PC-9 (cell line): ENCODE results near the gene PPHLN1. TPM values are rescaled to one million over a fixed set of nuclear protein-coding genes. Genes with fewer than 3 reads are reported as not detected.

Source experiments
- BruUV-seq: library from RNA; stranded (reverse); fragments of 400-500 nt; replicated peaks from 2 replicates; lab custom pipeline; 2021; lab: Mats Ljungman, UMichigan
- CTCF ChIA-PET: fragments of 300-600 bp; sonication (Branson Sonifier 250); formaldehyde crosslinking; loops from one replicate; lab custom pipeline; 2022; ENCODE audit warnings: antibody characterized with exemption; lab: Charles Lee
- POLR2A ChIA-PET: fragments of 300-600 bp; sonication (Branson Sonifier 250); formaldehyde crosslinking; loops from one replicate; lab custom pipeline; 2022; ENCODE audit warnings: antibody characterized with exemption; ENCODE audit not compliant: unreplicated experiment; lab: Charles Lee
- DNase-seq, 2 experiments: peaks; one replicate each; pipeline versions ENCODE4 v3.0.0 to v3.0.0-alpha.2; 2015 to 2022; ENCODE audit warnings: mixed read lengths in 1 of 2
- H2AFZ ChIP-seq: fragments of 200-600 bp; sonication (generic); 2 replicates; pipeline ENCODE4 v1.8.1; 2017; ENCODE audit warnings: antibody characterized with exemption
- H3F3A ChIP-seq: fragments of 200-600 bp; sonication (generic); 2 replicates; pipeline ENCODE4 v1.8.1; 2017; ENCODE audit warnings: antibody characterized with exemption, mild to moderate bottlenecking, low read depth; ENCODE audit not compliant: insufficient read depth
- H3K27ac ChIP-seq: fragments of 200-600 bp; sonication (generic); 2 replicates; pipeline ENCODE4 v1.6.1; 2016; ENCODE audit warnings: mixed run types
- H3K27me3 ChIP-seq: fragments of 200-600 bp; sonication (generic); 2 replicates; pipeline ENCODE4 v1.6.1; 2016; ENCODE audit warnings: low read depth, mixed run types; ENCODE audit not compliant: insufficient read depth
- H3K36me3 ChIP-seq: fragments of 200-600 bp; sonication (generic); 2 replicates; pipeline ENCODE4 v1.6.1; 2016; ENCODE audit warnings: low read depth, mixed run types
- H3K4me1 ChIP-seq: fragments of 200-600 bp; sonication (generic); replicated peaks from 2 replicates; pipeline ENCODE4 v1.6.1; 2016; ENCODE audit warnings: mixed run types; ENCODE audit not compliant: insufficient read depth
- H3K4me2 ChIP-seq: fragments of 200-600 bp; sonication (generic); 2 replicates; pipeline ENCODE4 v1.6.1; 2017; ENCODE audit warnings: mixed run types
- H3K4me3 ChIP-seq: fragments of 200-600 bp; sonication (generic); 2 replicates; pipeline ENCODE4 v1.6.1; 2016; ENCODE audit warnings: mixed run types
- H3K79me2 ChIP-seq: fragments of 200-600 bp; sonication (generic); 2 replicates; pipeline ENCODE4 v1.6.1; 2017; ENCODE audit warnings: low read depth, mixed run types
- H3K9me2 ChIP-seq: fragments of 200-600 bp; sonication (generic); 2 replicates; pipeline ENCODE4 v1.8.1; 2017; ENCODE audit warnings: mild to moderate bottlenecking; ENCODE audit not compliant: insufficient read depth
- H3K9me3 ChIP-seq: fragments of 200-600 bp; sonication (generic); 2 replicates; pipeline ENCODE4 v1.8.1; 2016; ENCODE audit warnings: low read depth; ENCODE audit not compliant: insufficient read depth
- H4K20me1 ChIP-seq: fragments of 200-600 bp; sonication (generic); 2 replicates; pipeline ENCODE4 v1.8.1; 2017; ENCODE audit not compliant: insufficient read depth
- CTCF ChIP-seq: fragments of 200-600 bp; sonication (generic); conservative IDR thresholded peaks from 2 replicates; pipeline ENCODE4 v1.6.1; 2017; ENCODE audit warnings: mixed run types, antibody characterized with exemption, mild to moderate bottlenecking, moderate library complexity
- EZH2 ChIP-seq: fragments of 200-600 bp; sonication (generic); IDR thresholded peaks from 2 replicates; pipeline ENCODE4 v1.8.0; 2017; ENCODE audit warnings: antibody characterized with exemption, low read depth
- intact Hi-C: fragments of 100-400 bp; cut with micrococcal nuclease; formaldehyde crosslinking; loops from one replicate; pipeline ENCODE4 v1.10.0; 2022; ENCODE audit not compliant: unreplicated experiment
- total RNA-seq: library from RNA; stranded (reverse); gene quantifications from 2 replicates; pipeline ENCODE4 v1.2.3, GENCODE V29; 2021

PPHLN1 gene
- total RNA-seq, 1 experiment from 2014 or later: 61.9 TPM

GRCh38 chr12:42409471-42409870 lies 83.5 kb downstream of the PPHLN1 start:
- H4K20me1 ChIP-seq: no peaks in the 10 kb centered on the region
- H3K36me3 ChIP-seq: no peaks in the 10 kb centered on the region
- H3K4me3 ChIP-seq: no peak overlapping the region
- no peaks in the 10 kb centered on the region; the same call in 1 of the 2 replicates for H3F3A ChIP-seq
- no TSS peak for BruUV-seq
- no peaks in the 10 kb centered on the region for H3K4me1 ChIP-seq
- no peak overlapping the region for H3K27ac ChIP-seq
- H3K27me3 ChIP-seq: no peaks in the 10 kb centered on the region
- POLR2A ChIA-PET: no interaction called here
- H3K9me3 ChIP-seq: no peaks in the 10 kb centered on the region
- intact Hi-C loops: no loop called here
- no peak for DNase-seq
- no peak for TF ChIP-seq CTCF
- no peak for TF ChIP-seq EZH2
- H3K9me2 ChIP-seq: no peaks in the 10 kb centered on the region
- no peaks in the 10 kb centered on the region for H3K79me2 ChIP-seq
- no peak overlapping the region for H2AFZ ChIP-seq
- H3K4me2 ChIP-seq: no peak overlapping the region
- CTCF ChIA-PET: interaction anchor here (0.6 kb wide), 1 partner anchor 119 kb away, joined by 6 read pairs; no protein-coding TSS in a partner anchor

GRCh38 chr12:42410340-42410739 lies 84.4 kb downstream of the PPHLN1 start:
- no peak overlapping the region for H3K27ac ChIP-seq
- H2AFZ ChIP-seq: no peak overlapping the region
- no peak for TF ChIP-seq CTCF
- TF ChIP-seq EZH2: no peak
- no TSS peak for BruUV-seq
- H3K4me2 ChIP-seq: no peak overlapping the region
- no peak for DNase-seq
- H3F3A ChIP-seq: no peaks in the 10 kb centered on the region; the same call in 1 of the 2 replicates
- POLR2A ChIA-PET: no interaction called here
- no peaks in the 10 kb centered on the region for H4K20me1 ChIP-seq
- no peaks in the 10 kb centered on the region for H3K4me1 ChIP-seq
- no peaks in the 10 kb centered on the region for H3K9me2 ChIP-seq
- no peaks in the 10 kb centered on the region for H3K27me3 ChIP-seq
- H3K9me3 ChIP-seq: no peaks in the 10 kb centered on the region
- CTCF ChIA-PET: no interaction called here
- H3K79me2 ChIP-seq: no peaks in the 10 kb centered on the region
- intact Hi-C loops: no loop called here
- H3K36me3 ChIP-seq: no peaks in the 10 kb centered on the region
- no peak overlapping the region for H3K4me3 ChIP-seq

GRCh38 chr12:42420395-42420794 lies 94.4 kb downstream of the PPHLN1 start:
- Histone ChIP-seq H3K4me1 (0 out of 2 replicates have a peak, but pooled peaks cover 6% of the 10 kb centered on the region), H3K36me3 (no peaks in the 10 kb centered on the region), H3K79me2 (no peaks in the 10 kb centered on the region), H3K4me3 (no peak overlapping the region), H3K9me3 (no peaks in the 10 kb centered on the region), H3K27ac (no peak overlapping the region), H4K20me1 (no peaks in the 10 kb centered on the region; the same call in 1 of the 2 replicates), H3K4me2 (no peak overlapping the region), H2AFZ (no peak overlapping the region), H3F3A (no peaks in the 10 kb centered on the region), H3K27me3 (no peaks in the 10 kb centered on the region), H3K9me2 (no peaks in the 10 kb centered on the region)
- BruUV-seq: no TSS peak
- CTCF ChIA-PET: interaction anchor here (0.6 kb wide), 1 partner anchor 1896 kb away, joined by 8 read pairs; no protein-coding TSS in a partner anchor
- POLR2A ChIA-PET: interaction anchor here (0.7 kb wide), 1 partner anchor 10 kb away, joined by 3 read pairs; no protein-coding TSS in a partner anchor
- intact Hi-C loops: no loop called here
- no peak for TF ChIP-seq EZH2
- TF ChIP-seq CTCF: no peak
- no peak for DNase-seq
